ENCODE data around the gene PRTN3.
A peak's percentile ranks its signal among the peaks of the same experiment; 100 is the strongest.
"Not testable (repeated sequence)": the region's sequence is repeated elsewhere in the genome, so short reads cannot be mapped to it uniquely, and the experiment has no call there.

PRTN3 gene

GRCh38 chr19:875265-875879, 34.6 kb downstream of the PRTN3 start:
- no peak for DNase-seq
- H3K36me3 ChIP-seq = peaks cover 50% of the 10 kb centered on the region
- H3K4me3 ChIP-seq (ENCODE audit: low read depth, low read length) = no peak overlapping the region
- H3K27ac ChIP-seq = no peak overlapping the region
- no peaks in the 10 kb centered on the region for H3K9me3 ChIP-seq (ENCODE audit: severe bottlenecking)
- no peaks in the 10 kb centered on the region for H3K27me3 ChIP-seq (ENCODE audit: insufficient read depth, low read depth, severe bottlenecking)
- peak; percentile 7; the same call in 1 of the 2 replicates for TF ChIP-seq CTCF (IDR thresholded peaks at IDR 0.05; ENCODE audit: low read depth, low read length)

- TF ChIP-seq CTCF (IDR thresholded peaks at IDR 0.05; ENCODE audit: low read depth, low read length) = no peak
- DNase-seq = no peak
- H3K27ac ChIP-seq = no peak overlapping the region
- H3K27me3 ChIP-seq (ENCODE audit: insufficient read depth, low read depth, severe bottlenecking) = no peaks in the 10 kb centered on the region
- H3K9me3 ChIP-seq (ENCODE audit: severe bottlenecking) = no peaks in the 10 kb centered on the region
- no peak overlapping the region for H3K4me3 ChIP-seq (ENCODE audit: low read depth, low read length)
- H3K36me3 ChIP-seq = peaks cover 50% of the 10 kb centered on the region
Observed at GRCh38 chr19:876089-876488, 35.3 kb downstream of the PRTN3 start.

- Histone ChIP-seq H3K36me3 (peaks cover 54% of the 10 kb centered on the region), H3K27me3 (ENCODE audit: insufficient read depth, low read depth, severe bottlenecking) (no peaks in the 10 kb centered on the region), H3K4me3 (ENCODE audit: low read depth, low read length) (no peak overlapping the region), H3K27ac (no peak overlapping the region), H3K9me3 (ENCODE audit: severe bottlenecking) (no peaks in the 10 kb centered on the region)
- TF ChIP-seq CTCF (IDR thresholded peaks at IDR 0.05; ENCODE audit: low read depth, low read length) = no peak
- no peak for DNase-seq
Observed at GRCh38 chr19:876780-877314, 36.0 kb downstream of the PRTN3 start.

- H3K27me3 ChIP-seq (ENCODE audit: insufficient read depth, low read depth, severe bottlenecking); H3K9me3 ChIP-seq (ENCODE audit: severe bottlenecking); DNase-seq; H3K27ac ChIP-seq; H3K4me3 ChIP-seq (ENCODE audit: low read depth, low read length): not testable (repeated sequence)
- H3K36me3 ChIP-seq = peaks cover 60% of the 10 kb centered on the region
Observed at GRCh38 chr19:877992-878660, 37.3 kb downstream of the PRTN3 start.

GRCh38 chr19:878751-879561, 38.2 kb downstream of the PRTN3 start:
- DNase-seq; H3K4me3 ChIP-seq (ENCODE audit: low read depth, low read length); H3K9me3 ChIP-seq (ENCODE audit: severe bottlenecking); H3K27me3 ChIP-seq (ENCODE audit: insufficient read depth, low read depth, severe bottlenecking); H3K27ac ChIP-seq: not testable (repeated sequence)
- peaks cover 58% of the 10 kb centered on the region for H3K36me3 ChIP-seq

GRCh38 chr19:879711-880438, 39.1 kb downstream of the PRTN3 start:
- no peak for TF ChIP-seq CTCF (IDR thresholded peaks at IDR 0.05; ENCODE audit: low read depth, low read length)
- Histone ChIP-seq H3K27ac (no peak overlapping the region), H3K36me3 (peaks cover 57% of the 10 kb centered on the region), H3K27me3 (ENCODE audit: insufficient read depth, low read depth, severe bottlenecking) (no peaks in the 10 kb centered on the region), H3K9me3 (ENCODE audit: severe bottlenecking) (no peaks in the 10 kb centered on the region), H3K4me3 (ENCODE audit: low read depth, low read length) (no peak overlapping the region)
- no peak for DNase-seq

All from WERI-Rb-1 (cell line).